AG20443 (cell line): ENCODE results near the gene MDP1.
"Not testable (repeated sequence)": the region's sequence is repeated elsewhere in the genome, so short reads cannot be mapped to it uniquely, and the experiment has no call there.

Experiments used
- DNase-seq: peaks from one replicate; pipeline ENCODE4 v3.0.0; 2012; ENCODE audit warnings: low spot score, mixed read lengths

The MDP1 gene

GRCh38 chr14:24250354-24250753 is 34.5 kb upstream of the MDP1 start:
- no peak for DNase-seq

- DNase-seq = no peak
Observed at GRCh38 chr14:24249230-24250021, 33.6 kb upstream of the MDP1 start.

- no peak for DNase-seq
Observed at GRCh38 chr14:24247422-24247821, 31.6 kb upstream of the MDP1 start.

GRCh38 chr14:24246765-24247212 is 30.9 kb upstream of the MDP1 start:
- DNase-seq = no peak

- not testable (repeated sequence) for DNase-seq
Observed at GRCh38 chr14:24245350-24245749, 29.5 kb upstream of the MDP1 start.

GRCh38 chr14:24243336-24243836 is 27.5 kb upstream of the MDP1 start:
- no peak for DNase-seq

GRCh38 chr14:24241829-24242443 is 26.1 kb upstream of the MDP1 start:
- peak; percentile 97 for DNase-seq

- no peak for DNase-seq
Observed at GRCh38 chr14:24240110-24240918, 24.4 kb upstream of the MDP1 start.

GRCh38 chr14:24238527-24239037 is 22.7 kb upstream of the MDP1 start:
- DNase-seq = no peak

- no peak for DNase-seq
Observed at GRCh38 chr14:24238123-24238522, 22.3 kb upstream of the MDP1 start.

- no peak for DNase-seq
Observed at GRCh38 chr14:24237463-24237955, 21.6 kb upstream of the MDP1 start.

- DNase-seq = no peak
Observed at GRCh38 chr14:24236689-24237462, 21.0 kb upstream of the MDP1 start.

- no peak for DNase-seq
Observed at GRCh38 chr14:24235804-24236688, 20.2 kb upstream of the MDP1 start.

- no peak for DNase-seq
Observed at GRCh38 chr14:24234095-24235005, 18.5 kb upstream of the MDP1 start.

- DNase-seq = no peak
Observed at GRCh38 chr14:24233538-24233866, 17.6 kb upstream of the MDP1 start.

GRCh38 chr14:24232645-24233537 is 17.0 kb upstream of the MDP1 start, which contains the start of gene GMPR2:
TSS of gene GMPR2 (plus strand) at chr14:24232929. CDS start at chr14:24233254, 325 bp downstream.
- no peak for DNase-seq

- peak; percentile 94 for DNase-seq
Observed at GRCh38 chr14:24232121-24232644, 16.3 kb upstream of the MDP1 start, which contains the start of gene NEDD8. TSS of gene NEDD8 (minus strand) at chr14:24232367. CDS start at chr14:24232267, 100 bp downstream.
